Mammary epithelial cell (primary cell): ENCODE data around the gene MAST1.

Experiments used
- EZH2 ChIP-seq: IDR thresholded peaks from 2 replicates; pipeline ENCODE4 v1.6.1; 2012; ENCODE audit warnings: low read length, inconsistent platforms, borderline replicate concordance
- TF ChIP-seq, protein P1 (sequence below), 2 donors: IDR thresholded peaks in 1 of 2; conservative IDR thresholded peaks in 1 of 2; 2 replicates each; pipeline ENCODE4 v1.5.1; 2011 to 2012; ENCODE audit warnings: inconsistent platforms in 2 of 2, low read length in 2 of 2, mild to moderate bottlenecking in 2 of 2, control low read depth in 1 of 2, low read depth in 1 of 2; ENCODE audit not compliant: insufficient read depth in 1 of 2; ENCODE audit errors: extremely low read depth in 1 of 2

DNA sequence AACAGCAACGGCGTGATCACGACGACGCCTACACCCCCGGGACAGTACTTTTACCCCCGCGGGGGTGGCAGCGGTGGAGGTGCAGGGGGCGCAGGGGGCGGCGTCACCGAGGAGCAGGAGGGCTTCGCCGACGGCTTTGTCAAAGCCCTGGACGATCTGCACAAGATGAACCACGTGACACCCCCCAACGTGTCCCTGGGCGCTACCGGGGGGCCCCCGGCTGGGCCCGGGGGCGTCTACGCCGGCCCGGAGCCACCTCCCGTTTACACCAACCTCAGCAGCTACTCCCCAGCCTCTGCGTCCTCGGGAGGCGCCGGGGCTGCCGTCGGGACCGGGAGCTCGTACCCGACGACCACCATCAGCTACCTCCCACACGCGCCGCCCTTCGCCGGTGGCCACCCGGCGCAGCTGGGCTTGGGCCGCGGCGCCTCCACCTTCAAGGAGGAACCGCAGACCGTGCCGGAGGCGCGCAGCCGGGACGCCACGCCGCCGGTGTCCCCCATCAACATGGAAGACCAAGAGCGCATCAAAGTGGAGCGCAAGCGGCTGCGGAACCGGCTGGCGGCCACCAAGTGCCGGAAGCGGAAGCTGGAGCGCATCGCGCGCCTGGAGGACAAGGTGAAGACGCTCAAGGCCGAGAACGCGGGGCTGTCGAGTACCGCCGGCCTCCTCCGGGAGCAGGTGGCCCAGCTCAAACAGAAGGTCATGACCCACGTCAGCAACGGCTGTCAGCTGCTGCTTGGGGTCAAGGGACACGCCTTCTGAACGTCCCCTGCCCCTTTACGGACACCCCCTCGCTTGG lies 46.1 kb upstream of the MAST1 start:
- TF ChIP-seq, protein P1, sequence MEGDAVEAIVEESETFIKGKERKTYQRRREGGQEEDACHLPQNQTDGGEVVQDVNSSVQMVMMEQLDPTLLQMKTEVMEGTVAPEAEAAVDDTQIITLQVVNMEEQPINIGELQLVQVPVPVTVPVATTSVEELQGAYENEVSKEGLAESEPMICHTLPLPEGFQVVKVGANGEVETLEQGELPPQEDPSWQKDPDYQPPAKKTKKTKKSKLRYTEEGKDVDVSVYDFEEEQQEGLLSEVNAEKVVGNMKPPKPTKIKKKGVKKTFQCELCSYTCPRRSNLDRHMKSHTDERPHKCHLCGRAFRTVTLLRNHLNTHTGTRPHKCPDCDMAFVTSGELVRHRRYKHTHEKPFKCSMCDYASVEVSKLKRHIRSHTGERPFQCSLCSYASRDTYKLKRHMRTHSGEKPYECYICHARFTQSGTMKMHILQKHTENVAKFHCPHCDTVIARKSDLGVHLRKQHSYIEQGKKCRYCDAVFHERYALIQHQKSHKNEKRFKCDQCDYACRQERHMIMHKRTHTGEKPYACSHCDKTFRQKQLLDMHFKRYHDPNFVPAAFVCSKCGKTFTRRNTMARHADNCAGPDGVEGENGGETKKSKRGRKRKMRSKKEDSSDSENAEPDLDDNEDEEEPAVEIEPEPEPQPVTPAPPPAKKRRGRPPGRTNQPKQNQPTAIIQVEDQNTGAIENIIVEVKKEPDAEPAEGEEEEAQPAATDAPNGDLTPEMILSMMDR (conservative IDR thresholded peaks at IDR 0.05 in 1 of 2, IDR thresholded peaks at IDR 0.05 in 1 of 2; ENCODE audit: extremely low read depth in 1 of 2, insufficient read depth in 1 of 2, low read depth in 1 of 2, low read length in 2 of 2) = no peak
- no peak for TF ChIP-seq EZH2
